Islet of Langerhans (tissue), 1 donor: ENCODE measurements around the gene CCDC33.

ENCODE experiments used
- FAIRE-seq: peaks from one replicate; lab custom pipeline; 2011; peaks lifted over from hg19 to GRCh38; lab: Jason Lieb, UNC

The CCDC33 gene

GRCh38 chr15:74259292-74259648 lies 23.1 kb downstream of the CCDC33 start:
- no peak for FAIRE-seq

GRCh38 chr15:74259821-74260607 lies 23.9 kb downstream of the CCDC33 start:
- no peak for FAIRE-seq

DNA sequence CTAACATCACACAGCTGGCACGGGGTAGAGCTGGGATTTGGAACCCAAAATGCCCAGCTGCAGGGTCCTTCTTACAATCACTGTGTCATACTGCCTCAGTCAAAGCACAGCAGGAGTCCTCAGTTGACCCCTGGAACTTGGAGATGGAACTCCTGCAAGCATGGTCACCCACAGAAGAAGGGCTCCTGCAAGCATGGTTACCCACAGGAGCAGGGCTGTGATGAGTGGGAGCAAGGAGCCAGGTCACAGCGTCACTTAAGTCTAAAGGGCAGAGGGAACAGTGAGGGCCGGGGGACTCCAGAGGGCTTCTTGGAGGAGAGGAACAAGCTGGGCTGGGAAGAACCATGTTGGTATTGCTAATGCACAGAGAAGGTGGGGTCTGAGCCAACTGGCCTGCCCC lies 24.9 kb downstream of the CCDC33 start:
- FAIRE-seq: no peak

GRCh38 chr15:74261685-74262084 lies 25.6 kb downstream of the CCDC33 start:
- FAIRE-seq: no peak

- FAIRE-seq: no peak
Measured at GRCh38 chr15:74262151-74262550, 26.0 kb downstream of the CCDC33 start.

DNA sequence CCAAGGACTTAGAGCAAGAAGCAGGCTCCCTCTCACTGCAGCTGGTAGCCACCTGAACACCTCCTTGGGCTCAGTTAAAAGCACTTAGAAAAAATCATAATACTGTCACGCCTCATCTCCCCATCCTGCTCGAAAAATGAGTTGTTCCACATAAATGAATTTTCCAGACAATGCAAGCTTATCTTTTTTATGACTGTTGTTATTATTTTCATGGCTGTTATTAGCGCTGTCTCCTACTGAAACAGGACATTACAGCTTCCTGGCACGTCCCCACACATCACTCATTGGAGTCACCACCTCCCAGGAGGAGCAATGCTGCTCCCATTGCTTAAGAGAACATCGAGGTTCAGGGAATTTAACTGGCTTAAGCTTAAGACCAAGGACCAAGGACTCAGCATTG lies 26.5 kb downstream of the CCDC33 start:
- no peak for FAIRE-seq

GRCh38 chr15:74263466-74263865 lies 27.3 kb downstream of the CCDC33 start:
- FAIRE-seq: no peak

DNA sequence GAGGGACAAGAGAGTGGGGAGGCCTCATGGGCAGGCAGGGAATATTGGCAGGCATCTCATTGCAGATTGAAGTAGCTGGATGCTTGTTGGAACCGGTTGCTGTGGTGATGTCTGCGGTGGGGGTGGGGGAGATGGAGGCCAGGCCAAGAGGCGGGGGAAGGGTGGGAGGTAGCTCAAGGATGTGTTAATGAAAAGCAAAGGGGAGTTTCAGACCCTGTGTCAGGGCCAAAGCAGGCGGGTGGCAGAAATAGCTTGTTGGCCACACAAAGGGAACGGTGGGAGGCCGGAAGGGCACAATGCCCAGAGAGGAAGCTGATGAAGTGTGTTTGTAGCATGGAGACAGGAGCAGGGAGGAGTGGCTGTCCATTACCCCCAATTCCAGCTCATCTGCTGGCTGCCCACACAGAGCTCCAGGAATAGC lies 28.0 kb downstream of the CCDC33 start:
- FAIRE-seq: no peak

DNA sequence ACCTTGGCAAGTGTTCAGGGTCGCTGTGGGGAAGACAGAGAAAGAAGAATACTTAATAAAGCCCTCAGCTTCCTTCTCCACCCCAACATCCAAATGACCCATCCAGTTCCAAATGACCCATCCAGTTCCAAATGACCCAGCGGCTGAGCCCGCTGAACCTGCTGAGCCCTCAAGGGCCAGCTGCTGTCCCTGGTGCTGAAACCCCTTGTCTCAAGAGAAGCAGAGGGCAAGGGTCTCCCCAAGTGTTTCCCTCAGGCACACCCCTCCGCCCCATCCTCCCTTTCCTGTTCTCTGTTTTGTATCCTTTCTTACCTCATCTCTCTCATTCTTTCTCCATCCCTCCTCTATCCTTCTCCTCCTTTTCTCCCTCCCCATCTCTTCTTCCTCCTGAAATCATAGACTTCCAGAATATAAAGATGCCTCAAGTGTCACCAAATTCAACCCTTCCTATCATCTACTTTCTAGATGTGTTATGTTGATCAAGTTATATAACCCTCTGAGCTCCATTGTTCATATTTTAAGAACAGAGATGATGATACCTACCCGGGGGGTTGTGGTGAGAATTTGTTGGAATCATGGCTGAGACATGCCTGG lies 29.0 kb downstream of the CCDC33 start:
- no peak for FAIRE-seq

GRCh38 chr15:74268020-74268419 lies 31.9 kb downstream of the CCDC33 start:
- no peak for FAIRE-seq

- FAIRE-seq: no peak
Measured at GRCh38 chr15:74269362-74270035, 33.4 kb downstream of the CCDC33 start.

GRCh38 chr15:74270155-74270554 lies 34.0 kb downstream of the CCDC33 start:
- no peak for FAIRE-seq

DNA sequence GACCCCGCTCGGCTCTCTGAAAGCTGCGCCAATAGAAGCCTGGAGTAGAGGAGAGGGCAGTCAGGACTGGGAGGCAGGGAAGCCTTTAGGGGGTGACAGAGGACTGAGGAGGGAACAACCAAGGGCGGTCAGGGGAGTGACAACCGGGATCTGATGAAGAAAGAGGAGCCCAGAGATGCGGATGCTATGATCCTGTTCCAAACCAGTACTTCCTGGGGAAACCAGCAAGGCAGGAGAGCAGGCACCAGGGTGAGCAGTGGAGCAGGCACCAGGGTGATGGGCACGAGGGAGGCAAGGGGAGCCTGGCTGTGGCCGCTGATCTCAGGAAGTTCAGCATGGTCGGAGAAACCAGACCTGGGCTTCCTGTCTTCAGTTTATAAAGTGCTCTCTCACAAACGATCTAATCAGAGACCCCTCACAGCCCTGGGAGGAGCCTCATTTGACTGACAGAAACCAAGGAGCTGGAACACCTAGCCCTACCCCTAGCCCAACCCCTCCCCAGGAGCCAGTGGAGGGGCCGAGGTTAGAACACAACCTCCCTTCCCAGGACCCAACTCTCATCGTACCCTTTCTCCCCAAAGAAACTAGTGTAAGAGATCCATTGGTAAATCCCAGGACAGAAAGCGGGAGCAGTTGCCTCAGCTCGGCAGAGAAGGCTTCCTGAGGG lies 34.9 kb downstream of the CCDC33 start:
- no peak for FAIRE-seq

GRCh38 chr15:74272812-74273211 lies 36.7 kb downstream of the CCDC33 start:
- no peak for FAIRE-seq

- FAIRE-seq: no peak
Measured at GRCh38 chr15:74274470-74275038, 38.4 kb downstream of the CCDC33 start.

DNA sequence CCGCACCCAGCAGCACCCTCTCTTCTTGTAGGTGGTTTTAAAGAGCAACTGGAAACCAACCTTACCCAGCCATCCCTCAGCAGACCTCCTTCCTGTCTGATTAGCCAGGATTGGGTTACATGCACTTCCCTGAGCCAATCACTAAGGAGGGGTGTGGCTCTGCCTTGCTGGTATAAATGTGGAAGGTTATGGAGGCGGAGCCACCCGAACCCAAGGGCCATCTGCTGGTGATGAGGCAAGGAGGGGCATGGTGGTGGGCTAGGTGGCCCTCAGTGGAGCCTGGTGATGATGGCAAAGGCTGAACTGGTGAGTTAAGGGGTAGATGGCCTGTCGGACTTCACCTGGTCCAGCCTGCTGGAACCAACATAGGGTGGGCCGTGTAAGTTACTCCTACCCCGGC lies 39.8 kb downstream of the CCDC33 start:
- FAIRE-seq: no peak

GRCh38 chr15:74276560-74276959 lies 40.4 kb downstream of the CCDC33 start:
- FAIRE-seq: no peak

- FAIRE-seq: no peak
Measured at GRCh38 chr15:74277242-74277810, 41.2 kb downstream of the CCDC33 start.

GRCh38 chr15:74278207-74278606 lies 42.1 kb downstream of the CCDC33 start:
- FAIRE-seq: no peak

DNA sequence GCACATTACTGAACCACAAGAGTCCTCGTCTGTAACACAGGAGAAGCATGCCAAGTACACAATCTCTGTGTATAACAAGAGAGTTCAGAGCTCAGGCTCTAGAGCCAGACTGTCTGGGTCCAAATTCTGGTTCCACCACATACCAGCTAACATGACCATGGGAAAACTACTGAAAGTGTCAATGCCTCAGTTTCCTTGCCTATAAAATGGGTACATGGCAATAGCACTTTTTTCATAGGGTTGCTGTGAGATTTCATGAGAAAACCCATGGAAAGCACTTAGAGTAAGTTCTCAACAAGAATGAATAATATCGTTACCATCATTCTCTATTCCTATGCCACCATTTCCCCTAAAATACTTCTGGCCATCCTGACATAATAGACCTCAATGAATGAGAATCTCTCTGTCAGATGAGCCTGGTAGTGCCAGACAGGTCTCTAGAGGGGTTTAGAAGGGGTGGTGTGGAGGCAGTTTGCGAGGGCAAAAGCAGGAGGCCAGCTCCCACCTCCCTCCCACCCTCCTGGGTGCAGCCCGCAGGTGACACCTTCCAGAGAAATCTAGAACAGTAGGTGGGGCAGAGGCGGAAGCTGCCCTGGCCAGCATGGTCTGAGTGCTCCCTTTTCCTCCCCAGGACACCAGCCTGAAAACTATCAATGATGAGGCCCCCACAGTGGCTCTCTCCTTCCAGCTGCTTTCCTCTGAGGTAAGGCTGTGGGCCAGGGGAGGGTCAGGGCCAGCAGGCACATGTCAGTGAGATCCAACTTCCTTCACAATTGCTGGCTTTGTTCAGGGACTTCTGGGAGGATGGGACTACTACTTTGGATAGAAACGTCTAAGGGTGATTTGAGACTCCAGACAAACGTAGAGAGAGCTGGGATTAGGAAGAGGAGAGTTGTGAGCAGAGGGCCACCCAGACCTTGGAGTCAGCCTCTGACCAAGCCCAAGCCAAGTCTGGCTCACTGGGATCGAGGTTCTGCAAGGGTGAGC lies 45.3 kb downstream of the CCDC33 start:
- no peak for FAIRE-seq

- FAIRE-seq: no peak
Measured at GRCh38 chr15:74283368-74283767, 47.2 kb downstream of the CCDC33 start.
